T-cell (primary cell): Measurements from ENCODE around the gene ALAS2. TPM values are rescaled to one million over a fixed set of nuclear protein-coding genes. Genes with fewer than 3 reads are reported as not detected.

Source experiments
- ATAC-seq, 4 experiments: fragments of 200-7000 bp in 3 of 4; fragments of 150-1000 bp in 1 of 4; cut with Tn5 transposase; replicated peaks in 1 of 4; 1 replicate in 3 of 4; 2 replicates in 1 of 4; pipeline ENCODE4 v1.10.0; 2021; ENCODE audit warnings: moderate library complexity in 3 of 4, mild to moderate bottlenecking in 2 of 4, moderate number of reproducible peaks in 1 of 4
- CTCF ChIA-PET, 2 donors: fragments of 300-600 bp; sonication (Branson Sonifier 250); formaldehyde crosslinking; loops; one replicate each; lab custom pipeline; 2022; ENCODE audit warnings: antibody characterized with exemption in 2 of 2; lab: Charles Lee
- POLR2A ChIA-PET, 2 donors: fragments of 300-600 bp; sonication (Branson Sonifier 250); formaldehyde crosslinking; loops; one replicate each; lab custom pipeline; 2022; ENCODE audit warnings: antibody characterized with exemption in 2 of 2; lab: Charles Lee
- DNase-seq, 35 experiments: peaks; one replicate each; pipeline versions ENCODE4 v3.0.0 to v3.0.0-alpha.2; 2013 to 2023
- H3K27ac ChIP-seq: one replicate; pipeline ENCODE4 v1.5.1; 2013; ENCODE audit warnings: low read length
- H3K27me3 ChIP-seq, 2 experiments: replicated peaks in 1 of 2; 1 replicate in 1 of 2; 2 replicates in 1 of 2; pipeline versions ENCODE4 v1.6.1 to v1.7.0; 2013; ENCODE audit warnings: low read length in 1 of 2, mixed read lengths in 1 of 2; ENCODE audit not compliant: control insufficient read depth in 2 of 2, insufficient read depth in 2 of 2; ENCODE audit errors: extremely low read depth in 1 of 2
- H3K36me3 ChIP-seq, 2 donors: 1 replicate in 1 of 2; 2 replicates in 1 of 2; pipeline versions ENCODE4 v1.6.1 to v1.7.0; 2013; ENCODE audit warnings: low read length in 1 of 2; ENCODE audit not compliant: control insufficient read depth in 2 of 2, insufficient read depth in 1 of 2; ENCODE audit errors: extremely low read depth in 1 of 2
- H3K4me1 ChIP-seq, 2 experiments: 1 replicate in 1 of 2; 2 replicates in 1 of 2; pipeline versions ENCODE4 v1.6.1 to v1.7.0; 2013; ENCODE audit warnings: low read length in 2 of 2, mixed read lengths in 1 of 2; ENCODE audit not compliant: insufficient read depth in 2 of 2, control insufficient read depth in 1 of 2; ENCODE audit errors: extremely low read depth in 1 of 2
- H3K4me3 ChIP-seq, 2 donors: 1 replicate in 1 of 2; 2 replicates in 1 of 2; pipeline versions ENCODE4 v1.5.1 to v1.7.0; 2013; ENCODE audit warnings: mild to moderate bottlenecking in 2 of 2, low read length in 1 of 2, moderate library complexity in 1 of 2; ENCODE audit not compliant: control insufficient read depth in 1 of 2; ENCODE audit errors: extremely low read depth in 1 of 2
- H3K9me3 ChIP-seq: 2 replicates; pipeline ENCODE4 v1.7.0; 2013
- H3K27ac Mint-ChIP-seq, 2 donors: one replicate each; pipeline ENCODE4 v1.8.0; 2020 to 2021; ENCODE audit warnings: mild to moderate bottlenecking in 2 of 2, mixed read lengths in 2 of 2
- H3K27me3 Mint-ChIP-seq, 2 donors: one replicate each; pipeline ENCODE4 v1.8.0; 2021 to 2022; ENCODE audit warnings: mixed read lengths in 2 of 2
- H3K36me3 Mint-ChIP-seq: one replicate; pipeline ENCODE4 v1.8.0; 2021; ENCODE audit warnings: mixed read lengths
- H3K4me1 Mint-ChIP-seq, 3 donors: one replicate each; pipeline ENCODE4 v1.8.0; 2020 to 2022; ENCODE audit warnings: mixed read lengths in 3 of 3, mild to moderate bottlenecking in 1 of 3
- H3K4me3 Mint-ChIP-seq, 3 donors: one replicate each; pipeline ENCODE4 v1.8.0; 2020 to 2022; ENCODE audit warnings: mild to moderate bottlenecking in 3 of 3, mixed read lengths in 3 of 3, moderate library complexity in 3 of 3
- H3K9me3 Mint-ChIP-seq, 3 donors: one replicate each; pipeline ENCODE4 v1.8.0; 2020 to 2022; ENCODE audit warnings: mixed read lengths in 3 of 3
- WGBS: methylation state at CpG from one replicate; pipeline ENCODE4 v1.1.5; 2013; ENCODE audit warnings: missing lambda C conversion rate; ENCODE audit not compliant: insufficient coverage; 5-methylcytosine and 5-hydroxymethylcytosine counted together
- total RNA-seq, 35 experiments: library from RNA in 6 of 35; stranded (reverse) in 6 of 35; fragments of 120-200 nt in 1 of 35; gene quantifications; one replicate each; pipeline versions ENCODE4 v1.2.1 to v1.2.4 and lab custom pipeline; 2013 to 2026

ALAS2 gene
- total RNA-seq, 5 donors from 2014 or later (not counting 1 experiment from before 2014, with no cell fraction given): not detected

DNA sequence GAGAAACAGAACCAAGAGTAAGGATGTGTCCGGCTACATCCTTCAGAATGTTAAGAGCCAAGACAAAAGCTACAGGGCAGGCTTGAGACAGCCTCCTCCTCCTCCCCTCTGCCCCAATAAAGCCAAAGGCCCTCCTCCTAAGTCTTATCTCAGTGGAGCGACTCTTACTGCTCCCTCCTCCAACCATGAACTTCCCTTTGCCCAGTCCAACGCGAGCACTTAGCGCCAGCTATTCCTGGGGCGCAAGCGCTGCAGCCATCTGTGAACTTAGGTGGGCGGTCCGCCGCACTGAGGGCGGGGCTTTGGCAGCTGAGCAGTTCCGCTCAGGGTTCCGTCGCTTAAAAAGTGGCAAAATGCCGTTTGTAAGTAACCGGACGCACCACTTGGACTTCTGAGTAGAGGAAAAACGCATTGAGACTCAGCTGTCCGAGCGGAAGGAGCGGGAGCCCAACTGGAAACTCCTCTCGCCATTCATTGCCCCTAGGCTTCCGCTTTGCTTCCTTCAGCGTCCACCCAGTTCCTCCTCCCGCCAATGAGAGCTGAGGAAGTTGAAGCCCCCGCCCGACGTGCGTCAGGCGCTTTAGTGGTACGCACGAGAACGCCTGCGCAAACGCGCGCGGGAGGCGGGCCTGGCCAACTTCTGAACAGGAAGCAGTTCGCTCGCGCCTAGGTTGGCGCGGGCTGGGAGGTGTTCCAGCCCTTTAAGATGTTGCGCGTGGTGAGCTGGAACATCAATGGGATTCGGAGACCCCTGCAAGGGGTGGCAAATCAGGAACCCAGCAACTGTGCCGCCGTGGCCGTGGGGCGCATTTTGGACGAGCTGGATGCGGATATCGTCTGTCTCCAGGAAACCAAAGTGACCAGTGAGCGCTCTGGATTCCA, 30.8 kb downstream of the ALAS2 start, which contains the start of gene APEX2:
Gene APEX2, plus strand, starts transcription at position 647 of the 882 bp plus-strand sequence. Its CDS starts 60 bp downstream, at position 707.
- H3K27me3 ChIP-seq: no peaks in the 10 kb centered on the region
- no peaks in the 10 kb centered on the region for H3K9me3 Mint-ChIP-seq
- peaks cover 0 to 16% of the 10 kb centered on the region in 2 donors for H3K27me3 Mint-ChIP-seq
- peaks cover 2 to 28% of the 10 kb centered on the region in 2 experiments for H3K4me1 ChIP-seq
- H3K27ac ChIP-seq: peak within 1 kb of the TSS; percentile 86
- DNase-seq (peak; percentile 66 to 93 (median 86)), ATAC-seq (peak; percentile 95 to 96 (median 96))
- H3K4me3 Mint-ChIP-seq: peak within 1 kb of the TSS; percentile 92 to 95 (median 93)
- peaks cover 21% of the 10 kb centered on the region for H3K36me3 Mint-ChIP-seq
- H3K27ac Mint-ChIP-seq: peak within 1 kb of the TSS; percentile 94 to 95
- ChIA-PET POLR2A (interaction anchor here (0.6 to 1.4 kb wide), 6 partner anchors 10 to 817 kb away, joined by 3 to 10 read pairs (median 4); partner anchors contain the start of genes FAM120C (in 1 of the 2) and GNL3L (in 1 of the 2)), CTCF (interaction anchor here (0.5 to 1.5 kb wide), 8 partner anchors 10 to 361 kb away, joined by 3 to 7 read pairs (median 4); no protein-coding TSS in a partner anchor)
- peak within 1 kb of the TSS; percentile 86 to 90 for H3K4me3 ChIP-seq
- peaks cover 17 to 36% (median 25%) of the 10 kb centered on the region in 3 donors for H3K4me1 Mint-ChIP-seq
- no peaks in the 10 kb centered on the region for H3K9me3 ChIP-seq
- 0% methylated on average over 22 of the region's 55 CpGs for WGBS
- peaks cover 0 to 24% of the 10 kb centered on the region in 2 donors for H3K36me3 ChIP-seq

DNA sequence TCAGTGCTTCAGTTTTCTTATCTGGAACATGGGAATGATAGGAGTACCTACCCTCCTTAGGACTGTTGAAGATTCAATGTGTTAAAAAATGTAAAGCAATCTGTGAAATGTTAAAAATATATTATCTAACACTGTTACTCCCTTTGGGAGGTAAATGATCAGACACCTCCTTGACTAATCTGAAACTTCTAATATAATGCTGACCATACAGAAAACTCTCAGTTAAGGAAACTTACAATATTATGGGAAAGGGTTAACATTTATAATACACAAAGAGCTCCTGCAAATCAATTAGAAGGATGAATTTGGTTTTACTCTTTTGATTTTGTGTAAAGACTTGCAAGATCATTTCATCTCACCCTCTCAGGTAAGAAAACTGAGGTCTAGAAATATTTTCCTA, 35.2 kb downstream of the ALAS2 start:
- H3K9me3 Mint-ChIP-seq: no peaks in the 10 kb centered on the region
- H3K36me3 Mint-ChIP-seq: no peaks in the 10 kb centered on the region
- Histone ChIP-seq H3K4me1 (peaks cover 0 to 11% of the 10 kb centered on the region in 2 experiments), H3K27me3 (no peaks in the 10 kb centered on the region), H3K4me3 (no peak overlapping the region), H3K9me3 (no peaks in the 10 kb centered on the region), H3K36me3 (no peaks in the 10 kb centered on the region), H3K27ac (no peak overlapping the region)
- no peak for DNase-seq
- peaks cover 2 to 13% (median 11%) of the 10 kb centered on the region in 3 donors for H3K4me1 Mint-ChIP-seq
- ChIA-PET CTCF (interaction anchor here in 1 of 2 donors (1.3 kb wide), 1 partner anchor 8 kb away, joined by 3 read pairs; no protein-coding TSS in a partner anchor), POLR2A (no interaction called here)
- no peak for ATAC-seq
- H3K4me3 Mint-ChIP-seq: no peak overlapping the region
- H3K27ac Mint-ChIP-seq: no peak overlapping the region
- peaks cover 0 to 19% of the 10 kb centered on the region in 2 donors for H3K27me3 Mint-ChIP-seq

DNA sequence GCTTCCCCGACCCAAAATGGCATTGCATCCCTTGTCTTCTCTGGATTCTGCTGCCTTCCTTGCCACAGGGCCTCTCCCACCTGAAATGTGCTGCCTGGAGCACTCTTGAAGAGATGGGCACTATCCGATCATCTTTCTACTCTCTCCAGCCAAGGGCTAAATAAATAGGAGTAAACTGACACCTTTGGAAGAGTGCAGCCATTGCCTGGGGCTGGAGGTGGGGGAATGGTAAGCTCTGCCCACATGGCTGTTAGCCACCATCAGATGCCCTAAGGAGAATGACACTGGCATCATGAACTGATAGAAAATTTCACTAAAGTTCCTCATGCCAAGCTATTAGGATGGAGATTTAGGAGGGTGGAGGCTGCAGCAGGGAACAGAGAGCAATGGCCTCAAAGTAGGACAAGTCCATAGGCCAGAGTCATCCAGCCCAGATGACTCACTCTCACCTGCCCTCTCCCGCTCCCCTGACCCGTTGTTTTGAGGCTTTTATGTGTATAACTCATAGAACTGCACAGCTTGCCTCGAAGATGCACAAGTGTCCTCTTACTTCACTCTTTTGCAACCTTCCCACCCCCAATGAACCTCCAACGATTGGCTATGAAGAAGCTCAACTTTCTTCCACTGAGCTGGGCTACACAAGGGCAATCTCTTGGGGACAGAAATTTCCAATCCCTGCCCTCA, 36.0 kb downstream of the ALAS2 start:
- Mint-ChIP-seq H3K27me3 (peaks cover 0 to 19% of the 10 kb centered on the region in 2 donors), H3K4me3 (no peak overlapping the region), H3K4me1 (peaks cover 2 to 7% (median 6%) of the 10 kb centered on the region in 3 donors), H3K36me3 (no peaks in the 10 kb centered on the region), H3K9me3 (no peaks in the 10 kb centered on the region), H3K27ac (no peak overlapping the region)
- no peaks in the 10 kb centered on the region for H3K36me3 ChIP-seq
- no peaks in the 10 kb centered on the region for H3K9me3 ChIP-seq
- WGBS: 0% methylated on average over 1 of the region's 6 CpGs
- no peak overlapping the region for H3K27ac ChIP-seq
- DNase-seq: no peak
- no peak overlapping the region for H3K4me3 ChIP-seq
- POLR2A ChIA-PET: no interaction called here
- no peaks in the 10 kb centered on the region for H3K27me3 ChIP-seq
- peaks cover 0 to 8% of the 10 kb centered on the region in 2 experiments for H3K4me1 ChIP-seq
- CTCF ChIA-PET: interaction anchor here in 1 of 2 donors (1.3 kb wide), 1 partner anchor 9 kb away, joined by 3 read pairs; no protein-coding TSS in a partner anchor
- ATAC-seq: no peak

DNA sequence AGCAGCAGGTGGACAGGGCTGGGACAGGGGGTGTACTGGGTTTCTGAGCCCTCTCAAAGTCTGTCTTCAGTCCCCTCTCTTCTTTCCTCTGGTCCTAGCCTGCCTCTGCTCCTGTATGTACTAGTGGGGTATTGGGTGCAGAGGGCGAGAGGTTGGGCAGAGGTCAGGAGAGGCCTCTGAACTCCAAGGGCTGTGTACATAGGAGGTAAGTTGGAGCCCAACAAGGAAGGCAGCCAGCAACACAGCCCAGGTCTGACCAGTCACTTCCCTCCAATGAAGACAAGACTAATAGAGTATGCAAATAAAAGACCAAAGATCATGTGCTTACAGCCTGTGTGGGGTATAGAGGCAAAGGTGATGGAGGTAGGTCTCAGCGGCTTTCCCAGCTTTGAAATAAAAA, 36.7 kb downstream of the ALAS2 start, which contains the start of gene PFKFB1:
Gene PFKFB1, minus strand, starts transcription at position 90 of the 400 bp plus-strand sequence. CDS start 181 bp downstream, outside the sequence.
- Mint-ChIP-seq H3K27me3 (peaks cover 0 to 19% of the 10 kb centered on the region in 2 donors), H3K4me1 (peaks cover 0 to under 1% (median 0%) of the 10 kb centered on the region in 3 donors), H3K27ac (no peak within 1 kb of the TSS), H3K9me3 (no peaks in the 10 kb centered on the region), H3K4me3 (no peak within 1 kb of the TSS), H3K36me3 (no peaks in the 10 kb centered on the region)
- Histone ChIP-seq H3K27me3 (no peaks in the 10 kb centered on the region), H3K4me1 (peaks cover 0 to under 1% of the 10 kb centered on the region in 2 experiments), H3K27ac (no peak within 1 kb of the TSS), H3K9me3 (no peaks in the 10 kb centered on the region), H3K4me3 (no peak within 1 kb of the TSS), H3K36me3 (no peaks in the 10 kb centered on the region)
- no peak for ATAC-seq
- ChIA-PET POLR2A (no interaction called here), CTCF (interaction anchor here in 1 of 2 donors (1.3 kb wide), 1 partner anchor 9 kb away, joined by 3 read pairs; no protein-coding TSS in a partner anchor)
- no peak for DNase-seq
- WGBS: no CpG with 5 or more reads among the region's 2 CpGs

DNA sequence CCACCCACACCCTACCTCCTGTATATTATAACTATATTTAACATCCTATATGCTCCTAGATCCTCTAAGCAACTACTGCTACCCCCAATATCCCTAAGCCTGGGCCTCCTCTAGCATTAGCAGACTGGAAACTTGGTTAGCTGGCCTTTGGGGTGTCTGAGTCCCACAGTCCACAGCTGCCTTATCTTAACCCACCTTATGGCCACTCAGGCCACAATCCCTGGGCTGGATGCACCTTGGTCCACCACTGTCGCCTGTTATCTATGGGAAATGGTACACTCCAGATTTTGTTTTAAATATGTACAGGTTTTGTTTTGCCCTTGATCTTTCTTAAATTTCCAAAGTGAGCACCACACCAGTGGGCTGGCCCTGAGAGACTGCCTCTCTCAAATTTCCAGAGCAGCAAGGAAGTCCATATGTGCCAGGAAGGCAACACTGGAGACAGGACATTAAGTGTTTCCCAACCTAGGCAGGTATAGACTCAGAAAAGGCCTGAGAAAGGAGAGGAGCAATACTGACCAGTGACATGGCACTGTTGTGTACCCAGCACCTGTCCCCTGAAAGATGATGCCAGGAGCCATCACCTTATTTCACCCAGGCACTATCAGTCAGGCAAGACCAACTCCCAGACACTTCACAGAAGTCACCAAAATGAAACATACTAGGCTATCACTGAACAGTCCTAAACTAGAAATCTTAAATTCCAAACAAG, 37.7 kb downstream of the ALAS2 start:
- Mint-ChIP-seq H3K27me3 (peaks cover 0 to 19% of the 10 kb centered on the region in 2 donors), H3K27ac (no peak overlapping the region), H3K4me1 (no peaks in the 10 kb centered on the region), H3K36me3 (no peaks in the 10 kb centered on the region), H3K4me3 (no peak overlapping the region), H3K9me3 (no peaks in the 10 kb centered on the region)
- Histone ChIP-seq H3K36me3 (no peaks in the 10 kb centered on the region), H3K9me3 (no peaks in the 10 kb centered on the region), H3K27ac (no peak overlapping the region), H3K4me1 (no peaks in the 10 kb centered on the region), H3K4me3 (no peak overlapping the region), H3K27me3 (no peaks in the 10 kb centered on the region)
- ATAC-seq (no peak), DNase-seq (no peak)
- POLR2A ChIA-PET: no interaction called here
- WGBS: no CpG with 5 or more reads among the region's 1 CpG
- CTCF ChIA-PET: no interaction called here
